Dendritic cell treated with granulocyte-macrophage colony-stimulating factor and Interleukin-4, amounts not matched to agents 40 ng/mL and 50 ng/mL, for 4 days (primary cell): ENCODE measurements around the gene LRBA.

Experiments used
- H3K27ac Mint-ChIP-seq: one replicate; pipeline ENCODE4 v1.8.0; 2022; ENCODE audit warnings: mild to moderate bottlenecking, mixed read lengths
- H3K27me3 Mint-ChIP-seq: one replicate; pipeline ENCODE4 v1.8.0; 2022; ENCODE audit warnings: mild to moderate bottlenecking, mixed read lengths
- H3K36me3 Mint-ChIP-seq: one replicate; pipeline ENCODE4 v1.8.0; 2022; ENCODE audit warnings: low read depth, mixed read lengths
- H3K4me1 Mint-ChIP-seq: one replicate; pipeline ENCODE4 v1.8.0; 2022; ENCODE audit warnings: low read depth, mixed read lengths
- H3K4me3 Mint-ChIP-seq: one replicate; pipeline ENCODE4 v1.8.0; 2022; ENCODE audit warnings: mild to moderate bottlenecking, moderate library complexity, mixed read lengths
- H3K9me3 Mint-ChIP-seq: one replicate; pipeline ENCODE4 v1.8.0; 2022; ENCODE audit warnings: mixed read lengths
- intact Hi-C: fragments of 100-400 bp; cut with micrococcal nuclease; formaldehyde crosslinking; loops from one replicate; pipeline ENCODE4 v1.15.0; 2022

Gene LRBA

DNA sequence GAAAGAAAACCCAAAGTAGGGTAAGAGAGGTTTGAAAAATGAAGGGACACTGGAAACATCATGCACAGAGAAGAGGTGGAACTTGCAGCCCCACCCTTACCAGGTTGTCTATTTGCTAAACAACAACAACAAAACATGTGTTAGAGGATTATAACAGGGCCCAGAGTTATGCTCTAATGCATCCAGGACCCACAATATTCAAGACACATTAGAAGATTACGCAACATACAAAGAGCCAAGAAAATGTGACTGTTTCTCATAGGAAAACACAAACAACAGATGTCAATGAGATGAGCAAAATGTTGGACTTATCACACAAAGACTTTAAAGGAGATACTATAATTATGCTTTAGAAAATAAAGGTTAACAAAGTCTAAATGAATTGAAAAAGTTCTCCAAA is 128.5 kb downstream of the LRBA start:
- H3K9me3 Mint-ChIP-seq = no peaks in the 10 kb centered on the region
- intact Hi-C loops = no loop called here
- no peaks in the 10 kb centered on the region for H3K36me3 Mint-ChIP-seq
- no peaks in the 10 kb centered on the region for H3K27me3 Mint-ChIP-seq
- H3K4me3 Mint-ChIP-seq = no peak overlapping the region
- H3K27ac Mint-ChIP-seq = no peak overlapping the region
- H3K4me1 Mint-ChIP-seq = no peaks in the 10 kb centered on the region

DNA sequence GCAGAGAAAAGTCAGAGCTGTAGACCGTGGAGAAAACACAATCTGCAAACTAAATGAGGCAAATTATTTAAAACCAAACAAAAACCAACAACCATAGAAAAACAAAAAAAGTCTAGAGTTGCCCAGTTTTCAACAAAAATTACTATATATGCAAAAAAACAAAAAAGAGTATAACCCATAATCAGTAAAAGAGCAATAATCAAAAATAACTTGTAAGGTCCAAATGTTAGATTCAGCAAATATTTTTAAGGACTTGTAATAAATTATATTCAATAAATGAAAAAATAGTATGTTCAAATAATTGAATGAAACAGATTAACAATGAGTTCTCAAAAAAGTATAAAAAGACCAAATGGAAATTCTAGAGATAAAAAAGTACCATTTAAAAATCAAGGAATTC is 130.5 kb downstream of the LRBA start:
- H3K4me3 Mint-ChIP-seq = no peak overlapping the region

DNA sequence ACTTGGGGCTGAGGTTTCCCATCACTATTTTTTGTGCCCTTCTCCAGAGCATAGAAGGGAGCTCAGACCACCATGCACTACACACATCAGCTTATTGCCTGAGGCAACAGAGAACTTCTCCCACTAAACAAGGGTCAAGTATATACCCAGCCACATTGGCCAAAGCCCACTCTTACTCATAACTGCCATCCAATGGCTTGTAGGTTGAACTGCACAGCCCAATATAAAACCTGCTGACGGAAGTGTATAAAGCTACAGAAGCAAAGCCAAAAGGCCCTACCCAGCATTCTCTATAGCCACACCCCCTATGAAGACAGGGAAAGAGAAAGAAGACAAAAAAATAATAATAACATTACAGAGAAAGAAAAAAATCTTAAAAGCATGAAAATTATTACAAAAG is 139.7 kb downstream of the LRBA start:
- H3K4me3 Mint-ChIP-seq = no peak overlapping the region
- H3K27ac Mint-ChIP-seq = no peak overlapping the region
- intact Hi-C loops = no loop called here
- no peaks in the 10 kb centered on the region for H3K4me1 Mint-ChIP-seq
- H3K9me3 Mint-ChIP-seq = peaks cover 33% of the 10 kb centered on the region
- H3K36me3 Mint-ChIP-seq = peaks cover 35% of the 10 kb centered on the region
- no peaks in the 10 kb centered on the region for H3K27me3 Mint-ChIP-seq

More for the DNA sequence above, 130.5 kb downstream of the LRBA start:
- no peak overlapping the region for H3K27ac Mint-ChIP-seq
- intact Hi-C loops = no loop called here
- no peaks in the 10 kb centered on the region for H3K27me3 Mint-ChIP-seq
- H3K36me3 Mint-ChIP-seq = peaks cover 12% of the 10 kb centered on the region
- no peaks in the 10 kb centered on the region for H3K4me1 Mint-ChIP-seq
- peaks cover 4% of the 10 kb centered on the region for H3K9me3 Mint-ChIP-seq

DNA sequence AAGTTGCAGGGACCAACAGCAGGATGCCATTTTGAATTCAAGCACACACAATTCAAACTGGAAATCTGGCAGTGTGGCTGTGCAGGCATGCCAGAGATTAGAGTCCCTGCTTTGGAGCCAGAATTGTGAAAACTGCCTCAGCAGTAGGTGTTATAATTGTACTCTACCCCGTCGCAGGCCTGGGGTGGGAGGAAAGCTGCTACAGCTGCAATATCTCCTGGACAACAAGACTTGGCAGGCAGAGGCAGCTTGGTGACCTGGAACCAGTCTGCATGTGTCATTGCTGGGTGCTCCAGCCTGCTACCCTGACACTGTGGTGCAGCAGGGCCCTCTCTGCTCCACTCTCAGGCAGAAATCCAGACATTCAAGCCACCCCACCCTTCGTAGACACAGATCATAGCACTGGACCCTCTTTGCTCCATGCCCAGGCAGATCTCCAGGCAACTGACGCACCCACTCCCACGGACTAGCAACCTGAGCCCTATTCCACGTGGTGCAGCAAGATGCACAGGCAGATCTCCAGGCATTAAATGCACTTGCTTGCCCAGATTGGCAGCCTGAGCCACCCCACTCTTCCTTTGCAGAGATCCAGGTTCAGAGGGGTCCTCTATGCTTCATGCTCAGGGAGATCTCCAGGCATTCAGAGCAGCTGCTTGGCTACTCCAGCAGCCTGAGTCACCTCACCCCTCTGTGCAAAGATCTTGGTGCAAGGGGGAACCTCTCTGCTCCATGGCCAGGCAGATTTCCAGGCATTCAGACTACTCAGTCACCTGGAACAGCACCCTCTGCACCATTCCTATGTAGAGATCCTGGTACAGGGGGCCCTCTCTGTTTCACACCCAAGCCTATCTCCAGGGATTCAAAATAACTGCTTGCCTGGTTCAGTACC is 140.5 kb downstream of the LRBA start:
- Mint-ChIP-seq H3K4me1 (no peaks in the 10 kb centered on the region), H3K27me3 (no peaks in the 10 kb centered on the region), H3K27ac (no peak overlapping the region), H3K36me3 (peaks cover 27% of the 10 kb centered on the region), H3K9me3 (peaks cover 29% of the 10 kb centered on the region), H3K4me3 (no peak overlapping the region)
- intact Hi-C loops = no loop called here

DNA sequence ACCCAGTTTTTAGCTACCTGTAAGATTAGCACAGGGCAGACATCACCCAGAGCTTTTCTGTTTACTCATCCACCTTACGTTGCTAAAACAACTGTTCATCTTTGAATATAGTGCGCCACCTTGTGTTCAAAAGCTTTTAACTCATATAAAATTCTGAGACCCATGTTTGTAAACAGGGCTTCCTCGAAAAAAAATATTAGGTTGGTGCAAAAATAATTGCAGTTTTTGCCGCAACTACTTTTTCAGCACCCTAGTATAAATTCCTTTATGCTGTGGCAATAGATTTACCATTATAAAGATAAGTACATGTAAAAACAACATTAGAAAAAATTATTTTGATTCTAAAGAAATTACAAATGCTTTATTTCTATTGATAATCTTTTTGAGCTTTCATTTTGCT is 147.9 kb downstream of the LRBA start:
- intact Hi-C loops = loop anchor here (1.0 to 5.0 kb wide), 3 partner anchors 569 to 885 kb away; no protein-coding TSS in a partner anchor
- no peak overlapping the region for H3K27ac Mint-ChIP-seq
- H3K27me3 Mint-ChIP-seq = no peaks in the 10 kb centered on the region
- no peaks in the 10 kb centered on the region for H3K9me3 Mint-ChIP-seq
- H3K4me3 Mint-ChIP-seq = no peak overlapping the region
- H3K36me3 Mint-ChIP-seq = no peaks in the 10 kb centered on the region
- no peaks in the 10 kb centered on the region for H3K4me1 Mint-ChIP-seq

DNA sequence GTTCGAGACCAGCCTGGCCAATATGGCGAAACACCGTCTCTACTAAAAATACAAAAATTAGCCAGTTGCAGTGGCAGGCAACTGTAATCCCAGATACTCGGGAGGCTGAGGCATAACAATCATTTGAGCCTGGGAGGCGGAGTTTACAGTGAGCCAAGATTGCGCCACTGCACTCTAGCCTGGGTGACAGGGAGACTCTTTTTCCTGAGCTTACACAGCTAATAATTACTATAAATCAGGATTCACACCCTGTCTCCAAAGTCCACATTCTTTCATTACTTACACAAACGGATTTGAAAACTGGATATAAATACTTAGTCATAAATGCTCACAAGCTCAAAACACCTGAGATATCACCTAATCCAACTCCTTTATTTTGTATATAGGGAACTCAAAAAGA is 151.6 kb downstream of the LRBA start:
- Mint-ChIP-seq H3K27ac (no peak overlapping the region), H3K9me3 (no peaks in the 10 kb centered on the region), H3K36me3 (no peaks in the 10 kb centered on the region)

DNA sequence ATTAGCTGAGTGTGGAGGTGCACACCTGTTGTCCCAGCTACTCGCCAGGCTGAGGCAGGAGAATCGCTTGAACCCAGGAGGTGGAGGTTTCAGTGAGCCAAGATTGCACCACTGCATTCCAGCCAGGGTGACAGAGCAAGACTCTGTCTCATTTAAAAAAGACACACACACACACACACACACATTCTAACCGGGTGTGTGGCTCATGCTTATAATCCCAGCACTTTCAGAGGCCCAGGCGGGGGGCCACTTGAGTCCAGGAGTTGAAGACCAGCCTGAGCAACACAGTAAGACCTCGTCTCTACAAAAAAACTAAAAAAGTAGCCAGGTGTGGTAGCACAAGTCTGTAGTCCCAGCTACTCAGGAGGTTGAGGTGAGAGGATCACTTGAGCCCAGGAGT is 152.3 kb downstream of the LRBA start:
- intact Hi-C loops = no loop called here
- H3K4me1 Mint-ChIP-seq = no peaks in the 10 kb centered on the region
- no peaks in the 10 kb centered on the region for H3K9me3 Mint-ChIP-seq
- H3K4me3 Mint-ChIP-seq = no peak overlapping the region
- no peaks in the 10 kb centered on the region for H3K27me3 Mint-ChIP-seq
- H3K36me3 Mint-ChIP-seq = no peaks in the 10 kb centered on the region
- no peak overlapping the region for H3K27ac Mint-ChIP-seq

More for the DNA sequence above, 151.6 kb downstream of the LRBA start:
- intact Hi-C loops = no loop called here
- Mint-ChIP-seq H3K4me3 (no peak overlapping the region), H3K27me3 (no peaks in the 10 kb centered on the region), H3K4me1 (no peaks in the 10 kb centered on the region)

DNA sequence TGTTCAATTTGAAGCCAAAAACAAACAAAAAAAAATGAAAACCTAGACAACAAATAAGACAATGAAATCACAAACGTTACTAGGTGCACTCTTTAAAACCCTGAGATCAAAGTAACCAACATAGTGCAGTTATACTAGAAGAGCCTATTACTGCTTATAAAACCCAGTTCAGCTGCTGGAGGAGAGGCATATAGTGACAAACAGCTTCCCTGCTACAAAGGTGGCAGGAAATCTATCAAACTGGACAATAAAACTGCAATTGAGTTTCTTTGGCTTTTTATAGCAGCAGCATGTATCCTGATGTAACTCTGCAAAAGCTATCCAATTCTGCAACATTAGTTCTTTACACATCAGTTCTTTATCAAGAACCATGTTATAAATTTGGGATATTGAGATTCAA is 155.6 kb downstream of the LRBA start:
- H3K27me3 Mint-ChIP-seq = no peaks in the 10 kb centered on the region
- no peaks in the 10 kb centered on the region for H3K36me3 Mint-ChIP-seq
- intact Hi-C loops = no loop called here
- H3K4me1 Mint-ChIP-seq = peaks cover 10% of the 10 kb centered on the region
- no peak overlapping the region for H3K27ac Mint-ChIP-seq
- no peaks in the 10 kb centered on the region for H3K9me3 Mint-ChIP-seq
- no peak overlapping the region for H3K4me3 Mint-ChIP-seq

DNA sequence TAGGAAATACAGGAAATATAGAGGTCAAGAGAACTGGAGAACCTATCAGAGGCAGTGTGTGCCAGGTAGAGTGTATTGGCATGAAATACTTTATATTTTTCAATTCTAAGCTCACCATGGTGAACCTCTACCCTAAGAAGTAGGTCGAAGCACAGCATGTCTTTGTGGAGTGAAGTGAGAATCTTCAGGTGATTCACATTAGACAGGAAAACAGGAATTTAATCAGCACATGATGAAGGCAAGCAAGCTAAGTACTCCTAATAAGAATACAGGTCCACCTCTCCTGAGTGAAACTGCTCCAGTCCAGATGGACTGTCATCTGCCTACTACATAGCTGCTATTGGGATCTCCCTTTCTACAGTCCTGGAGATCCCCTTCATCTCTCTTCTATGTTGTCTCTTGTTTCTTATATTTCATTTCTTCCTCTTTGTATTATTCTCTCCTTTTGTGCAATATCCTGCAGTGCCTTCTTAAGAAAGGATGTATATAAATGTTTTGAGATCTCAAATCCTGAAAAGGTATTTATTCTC is 159.0 kb downstream of the LRBA start:
- Mint-ChIP-seq H3K4me1 (peaks cover 24% of the 10 kb centered on the region), H3K36me3 (no peaks in the 10 kb centered on the region), H3K9me3 (no peaks in the 10 kb centered on the region), H3K27me3 (no peaks in the 10 kb centered on the region), H3K4me3 (no peak overlapping the region), H3K27ac (no peak overlapping the region)
- intact Hi-C loops = no loop called here

DNA sequence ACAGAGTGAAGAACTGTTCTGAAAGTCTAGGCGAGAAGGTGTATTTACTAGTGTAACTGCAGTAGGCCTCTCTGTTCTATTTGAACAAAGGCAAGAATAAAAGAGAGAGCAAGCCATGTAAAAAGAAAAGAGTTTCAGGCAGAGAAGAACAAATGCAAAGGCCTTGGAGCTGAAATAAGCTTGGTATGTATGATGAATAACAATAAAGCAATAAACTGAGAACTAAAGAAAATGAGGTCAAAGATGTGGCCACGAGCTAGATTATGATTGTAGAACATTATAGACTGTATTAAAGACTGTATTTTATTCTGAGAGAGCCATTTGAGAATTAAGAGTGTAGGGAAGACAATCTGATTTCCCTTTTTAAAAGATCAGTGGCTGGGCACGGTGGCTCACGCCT is 160.5 kb downstream of the LRBA start:
- peaks cover 26% of the 10 kb centered on the region for H3K4me1 Mint-ChIP-seq
- no peaks in the 10 kb centered on the region for H3K27me3 Mint-ChIP-seq
- H3K9me3 Mint-ChIP-seq = no peaks in the 10 kb centered on the region
- H3K4me3 Mint-ChIP-seq = no peak overlapping the region
- H3K27ac Mint-ChIP-seq = no peak overlapping the region
- H3K36me3 Mint-ChIP-seq = no peaks in the 10 kb centered on the region
- intact Hi-C loops = no loop called here

DNA sequence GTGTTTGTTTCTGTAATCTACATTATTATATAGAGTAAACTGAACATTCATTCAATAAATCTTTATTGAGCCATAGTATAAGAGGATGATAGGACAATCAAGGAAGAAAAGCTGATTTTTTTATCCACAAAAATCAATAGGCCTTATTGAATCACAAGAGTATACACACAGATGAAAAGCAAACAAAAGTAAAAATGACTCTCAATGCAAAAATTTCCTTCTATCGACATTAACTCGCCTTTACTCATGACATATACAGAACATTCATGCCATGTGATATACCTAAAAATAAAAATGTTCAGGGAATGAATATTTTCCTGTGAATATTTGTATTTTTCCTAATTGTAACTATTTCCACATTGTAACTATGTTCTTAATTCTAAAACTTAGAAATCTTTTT is 161.2 kb downstream of the LRBA start:
- no peaks in the 10 kb centered on the region for H3K36me3 Mint-ChIP-seq
- H3K4me1 Mint-ChIP-seq = peaks cover 26% of the 10 kb centered on the region

DNA sequence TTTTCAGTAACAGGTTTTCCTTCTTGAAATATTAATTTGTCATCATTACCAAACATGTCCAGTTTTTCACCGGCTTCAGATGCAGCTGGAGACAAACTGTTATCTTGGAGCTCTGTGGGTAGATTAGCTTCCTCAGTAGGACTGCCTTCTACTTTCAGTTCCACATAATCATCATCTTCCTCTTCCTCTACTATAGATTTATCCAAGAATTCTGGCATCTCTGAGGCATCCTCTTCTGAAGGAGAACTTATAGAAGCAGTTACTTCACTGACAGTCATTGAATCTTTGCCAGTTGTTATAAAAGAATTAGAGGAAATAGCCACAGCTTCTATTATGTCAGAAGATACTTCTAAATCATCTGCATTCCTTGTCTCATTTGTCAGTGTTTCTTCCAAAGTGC is 162.9 kb downstream of the LRBA start:
- Mint-ChIP-seq H3K4me1 (peaks cover 26% of the 10 kb centered on the region), H3K4me3 (no peak overlapping the region), H3K9me3 (no peaks in the 10 kb centered on the region), H3K27me3 (no peaks in the 10 kb centered on the region), H3K36me3 (peaks cover 8% of the 10 kb centered on the region), H3K27ac (no peak overlapping the region)
- intact Hi-C loops = no loop called here

More for the DNA sequence above, 161.2 kb downstream of the LRBA start:
- Mint-ChIP-seq H3K4me3 (no peak overlapping the region), H3K27me3 (no peaks in the 10 kb centered on the region), H3K27ac (no peak overlapping the region), H3K9me3 (no peaks in the 10 kb centered on the region)
- intact Hi-C loops = no loop called here

DNA sequence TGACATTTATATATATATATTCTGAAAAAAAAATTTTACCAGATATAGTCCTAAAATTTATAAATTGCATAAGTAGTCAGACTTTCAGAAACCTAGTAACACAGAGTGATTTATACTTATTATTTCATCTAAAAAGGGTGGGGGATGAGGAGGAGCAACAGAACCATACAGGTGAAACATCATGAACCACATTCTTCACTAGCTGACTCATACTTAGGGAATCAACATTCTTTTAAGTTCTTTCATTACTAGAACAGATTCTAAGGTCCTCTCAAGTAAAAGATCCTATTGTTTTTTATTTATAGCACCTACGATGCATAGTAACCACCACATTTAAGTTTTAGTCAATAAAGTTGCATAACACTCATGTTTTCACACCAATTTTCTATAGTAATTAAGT is 166.1 kb downstream of the LRBA start:
- Mint-ChIP-seq H3K9me3 (no peaks in the 10 kb centered on the region), H3K4me1 (peaks cover 16% of the 10 kb centered on the region), H3K27me3 (no peaks in the 10 kb centered on the region), H3K4me3 (no peak overlapping the region), H3K36me3 (peaks cover 13% of the 10 kb centered on the region), H3K27ac (no peak overlapping the region)
- intact Hi-C loops = no loop called here

DNA sequence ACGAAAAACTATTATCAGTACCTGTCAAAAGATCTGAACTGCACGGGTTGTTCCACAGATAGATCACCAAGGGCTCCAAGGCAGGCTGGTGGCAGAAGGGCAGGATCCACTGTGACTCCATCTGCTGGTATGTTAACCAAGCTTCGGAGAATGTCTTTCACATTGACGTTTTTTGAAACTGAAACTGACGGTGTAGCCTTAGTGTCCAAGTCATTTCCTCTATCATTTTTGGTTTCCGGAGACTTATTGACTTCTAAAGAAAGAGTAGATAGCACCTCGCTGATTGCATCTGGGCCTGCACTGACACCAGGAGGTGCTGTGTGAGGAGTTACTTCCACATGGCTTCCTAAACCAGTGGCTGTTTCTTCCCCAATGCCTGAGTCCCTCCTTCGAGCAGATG is 186.9 kb downstream of the LRBA start:
- Mint-ChIP-seq H3K4me1 (peaks cover 22% of the 10 kb centered on the region), H3K36me3 (no peaks in the 10 kb centered on the region), H3K4me3 (no peak overlapping the region), H3K27ac (no peak overlapping the region), H3K27me3 (no peaks in the 10 kb centered on the region), H3K9me3 (no peaks in the 10 kb centered on the region)
- intact Hi-C loops = no loop called here

DNA sequence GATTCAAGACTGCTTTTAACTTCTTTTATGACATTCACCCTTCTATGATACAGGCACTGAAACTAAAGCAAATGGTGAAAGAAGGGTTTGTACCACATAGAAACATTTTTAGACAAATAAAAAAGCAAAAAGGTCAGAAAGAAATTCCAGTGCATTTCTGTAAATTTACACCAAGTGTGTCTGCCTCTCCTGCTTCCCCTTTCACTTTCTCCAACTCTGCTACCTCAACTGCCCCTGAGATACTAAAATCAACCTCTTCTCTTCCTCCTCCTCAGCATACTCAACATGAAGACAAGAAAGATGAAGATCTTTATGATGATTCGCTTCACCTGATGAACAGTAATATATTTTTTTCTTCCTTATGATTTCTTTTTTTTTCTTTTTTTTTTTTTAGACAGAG is 187.9 kb downstream of the LRBA start:
- Mint-ChIP-seq H3K27me3 (no peaks in the 10 kb centered on the region), H3K36me3 (no peaks in the 10 kb centered on the region), H3K4me1 (peaks cover 22% of the 10 kb centered on the region), H3K4me3 (no peak overlapping the region), H3K27ac (no peak overlapping the region), H3K9me3 (no peaks in the 10 kb centered on the region)
- intact Hi-C loops = no loop called here
